ENCODE data around the gene MSX2. TPM values are rescaled to one million over a fixed set of nuclear protein-coding genes. Genes with fewer than 3 reads are reported as not detected.

The MSX2 gene
- total and polyA plus RNA-seq, 9 of the 15 experiments (the other 6 are each of a cell fraction or from before 2014, with no cell fraction given), result not detected

DNA sequence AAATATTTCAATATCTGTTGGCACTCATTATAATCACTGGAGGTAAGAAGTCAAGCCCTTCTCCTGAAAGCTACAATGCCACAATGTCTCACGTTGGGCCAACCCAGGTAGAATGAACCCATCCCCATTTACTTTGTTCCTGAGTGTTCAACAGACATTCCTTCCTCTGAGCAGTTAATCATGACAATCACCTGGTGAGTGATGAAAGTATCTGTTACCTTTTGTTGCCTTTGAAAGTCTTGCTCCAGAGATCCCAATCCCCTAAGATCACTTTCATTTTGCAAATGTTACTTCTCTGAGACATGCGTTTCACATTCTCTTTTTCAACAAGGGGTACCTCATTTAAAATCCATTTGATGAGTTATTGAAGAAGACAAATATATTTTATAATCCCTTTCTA is 49.3 kb upstream of the MSX2 start:
- CTCF ChIA-PET (ENCODE audit: low intra/inter-chr PET ratio), result no interaction called here
- ATAC-seq, result no peak
- BruUV-seq (replicated peaks), result no TSS peak

DNA sequence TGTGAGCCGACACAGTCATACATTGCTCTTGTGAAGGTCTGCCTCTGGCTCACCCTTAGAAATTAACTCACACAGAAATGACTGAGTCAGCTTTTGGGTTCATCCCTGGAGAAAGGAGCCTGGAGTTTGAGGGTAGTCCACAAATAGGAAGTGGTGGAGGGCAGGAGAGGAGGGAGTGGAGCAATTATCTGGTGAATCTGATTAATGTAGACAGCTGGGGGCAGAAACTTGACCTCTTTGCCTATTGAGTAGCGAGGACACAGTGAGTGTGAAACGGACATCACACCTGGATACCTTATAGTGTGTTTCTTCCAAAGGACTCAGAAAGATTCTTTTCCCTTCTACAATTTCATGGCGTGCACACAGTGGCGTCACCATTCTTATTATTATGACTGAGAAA is 48.5 kb upstream of the MSX2 start:
- in situ Hi-C loops (cut with MboI), result no loop called here
- ChIA-PET POLR2A (interaction anchor here (0.6 kb wide), 1 partner anchor 497 kb away, joined by 3 read pairs; no protein-coding TSS in a partner anchor), CTCF (ENCODE audit: low intra/inter-chr PET ratio) (no interaction called here)
- H4K20me1 ChIP-seq (replicated peaks; ENCODE audit: control insufficient read depth, insufficient read depth, low read length), result no peaks in the 10 kb centered on the region
- no peak for FAIRE-seq
- H3K79me2 ChIP-seq (ENCODE audit: control insufficient read depth, insufficient read depth, low read length), result no peaks in the 10 kb centered on the region
- H3K27ac ChIP-seq (ENCODE audit: extremely low read depth, low read depth, low read length), result no peak overlapping the region
- H3K36me3 ChIP-seq (ENCODE audit: control insufficient read depth, insufficient read depth, low read length), result no peaks in the 10 kb centered on the region
- no peaks in the 10 kb centered on the region for H3K9me1 ChIP-seq (ENCODE audit: control insufficient read depth, insufficient read depth, low read length)
- peaks cover 3 to 10% of the 10 kb centered on the region in 2 experiments; a peak in 3 of 5 replicates for H3K27me3 ChIP-seq (ENCODE audit: control insufficient read depth in 2 of 2, insufficient read depth in 2 of 2, low read length in 2 of 2)
- TF ChIP-seq ZNF316 (IDR thresholded peaks at IDR 0.05) (0 out of 2 replicates have a peak, but pooled peaks have one; percentile 10), SMARCA5 (IDR thresholded peaks at IDR 0.05) (no peak)
- no peaks in the 10 kb centered on the region for H3K4me1 ChIP-seq (replicated peaks in 1 of 2; ENCODE audit: control insufficient read depth in 2 of 2, insufficient read depth in 2 of 2, low read length in 2 of 2)
- no peak overlapping the region for H3K4me2 ChIP-seq (ENCODE audit: insufficient read depth, low read length)
- WGBS (ENCODE audit: insufficient coverage, low coverage, missing lambda C conversion rate), result 0% methylated on average over 4 of the region's 5 CpGs
- DNase-seq (ENCODE audit: extremely low read depth in 1 of 4, low spot score in 3 of 4), result no peak
- no peak overlapping the region for H3K4me3 ChIP-seq
- no peak overlapping the region for H3K9ac ChIP-seq (ENCODE audit: insufficient read depth in 1 of 2, low read depth in 2 of 2, low read length in 2 of 2)
- no TSS peak for BruUV-seq (replicated peaks)
- no peak for ATAC-seq
- no peak overlapping the region for H2AFZ ChIP-seq (ENCODE audit: low read depth, low read length)
- intact Hi-C loops (cut with micrococcal nuclease), result no loop called here
- H3K9me3 ChIP-seq (replicated peaks; ENCODE audit: control insufficient read depth, insufficient read depth, low read depth, low read length), result no peaks in the 10 kb centered on the region

More for the DNA sequence above, 49.3 kb upstream of the MSX2 start:
- Histone ChIP-seq H3K4me2 (ENCODE audit: insufficient read depth, low read length) (no peak overlapping the region), H3K4me3 (no peak overlapping the region), H3K9me3 (replicated peaks; ENCODE audit: control insufficient read depth, insufficient read depth, low read depth, low read length) (no peaks in the 10 kb centered on the region), H3K27ac (ENCODE audit: extremely low read depth, low read depth, low read length) (no peak overlapping the region), H2AFZ (ENCODE audit: low read depth, low read length) (no peak overlapping the region), H4K20me1 (replicated peaks; ENCODE audit: control insufficient read depth, insufficient read depth, low read length) (no peaks in the 10 kb centered on the region), H3K4me1 (replicated peaks in 1 of 2; ENCODE audit: control insufficient read depth in 2 of 2, insufficient read depth in 2 of 2, low read length in 2 of 2) (no peaks in the 10 kb centered on the region), H3K9me1 (ENCODE audit: control insufficient read depth, insufficient read depth, low read length) (no peaks in the 10 kb centered on the region), H3K27me3 (ENCODE audit: control insufficient read depth in 2 of 2, insufficient read depth in 2 of 2, low read length in 2 of 2) (peaks cover 3 to 10% of the 10 kb centered on the region in 2 experiments; a peak in 3 of 5 replicates), H3K36me3 (ENCODE audit: control insufficient read depth, insufficient read depth, low read length) (no peaks in the 10 kb centered on the region), H3K9ac (ENCODE audit: insufficient read depth in 1 of 2, low read depth in 2 of 2, low read length in 2 of 2) (no peak overlapping the region), H3K79me2 (ENCODE audit: control insufficient read depth, insufficient read depth, low read length) (no peaks in the 10 kb centered on the region)
- TF ChIP-seq POLR2A (conservative IDR thresholded peaks at IDR 0.05) (no peak), NR2F6 (CRISPR knock-in tag; IDR thresholded peaks at IDR 0.05) (no peak), MEIS2 (IDR thresholded peaks at IDR 0.05; ENCODE audit: partially characterized antibody) (no peak), MCM7 (IDR thresholded peaks at IDR 0.05) (no peak), POLR3G (IDR thresholded peaks at IDR 0.05; ENCODE audit: extremely low read depth, insufficient read length, insufficient replicate concordance) (no peak)
- TF ChIP-seq, protein P1, sequence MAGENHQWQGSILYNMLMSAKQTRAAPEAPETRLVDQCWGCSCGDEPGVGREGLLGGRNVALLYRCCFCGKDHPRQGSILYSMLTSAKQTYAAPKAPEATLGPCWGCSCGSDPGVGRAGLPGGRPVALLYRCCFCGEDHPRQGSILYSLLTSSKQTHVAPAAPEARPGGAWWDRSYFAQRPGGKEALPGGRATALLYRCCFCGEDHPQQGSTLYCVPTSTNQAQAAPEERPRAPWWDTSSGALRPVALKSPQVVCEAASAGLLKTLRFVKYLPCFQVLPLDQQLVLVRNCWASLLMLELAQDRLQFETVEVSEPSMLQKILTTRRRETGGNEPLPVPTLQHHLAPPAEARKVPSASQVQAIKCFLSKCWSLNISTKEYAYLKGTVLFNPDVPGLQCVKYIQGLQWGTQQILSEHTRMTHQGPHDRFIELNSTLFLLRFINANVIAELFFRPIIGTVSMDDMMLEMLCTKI (IDR thresholded peaks at IDR 0.05; ENCODE audit: partially characterized antibody), result no peak
- intact Hi-C loops (cut with micrococcal nuclease), result no loop called here
- no peak for DNase-seq (ENCODE audit: extremely low read depth in 1 of 4, low spot score in 3 of 4)
- WGBS (ENCODE audit: insufficient coverage, low coverage, missing lambda C conversion rate), result 0% methylated on average over 2 of the region's 2 CpGs
- no peak for FAIRE-seq
- POLR2A ChIA-PET, result no interaction called here
- in situ Hi-C loops (cut with MboI), result no loop called here
